HG03097 (cell line): ENCODE measurements around the gene BLACAT1.

ENCODE experiments used
- ATAC-seq: cut with Tn5 transposase; IDR thresholded peaks from one replicate; pipeline ENCODE4 v1.9.1; 2021; ENCODE audit not compliant: unreplicated experiment, low FRiP score

Gene BLACAT1

DNA sequence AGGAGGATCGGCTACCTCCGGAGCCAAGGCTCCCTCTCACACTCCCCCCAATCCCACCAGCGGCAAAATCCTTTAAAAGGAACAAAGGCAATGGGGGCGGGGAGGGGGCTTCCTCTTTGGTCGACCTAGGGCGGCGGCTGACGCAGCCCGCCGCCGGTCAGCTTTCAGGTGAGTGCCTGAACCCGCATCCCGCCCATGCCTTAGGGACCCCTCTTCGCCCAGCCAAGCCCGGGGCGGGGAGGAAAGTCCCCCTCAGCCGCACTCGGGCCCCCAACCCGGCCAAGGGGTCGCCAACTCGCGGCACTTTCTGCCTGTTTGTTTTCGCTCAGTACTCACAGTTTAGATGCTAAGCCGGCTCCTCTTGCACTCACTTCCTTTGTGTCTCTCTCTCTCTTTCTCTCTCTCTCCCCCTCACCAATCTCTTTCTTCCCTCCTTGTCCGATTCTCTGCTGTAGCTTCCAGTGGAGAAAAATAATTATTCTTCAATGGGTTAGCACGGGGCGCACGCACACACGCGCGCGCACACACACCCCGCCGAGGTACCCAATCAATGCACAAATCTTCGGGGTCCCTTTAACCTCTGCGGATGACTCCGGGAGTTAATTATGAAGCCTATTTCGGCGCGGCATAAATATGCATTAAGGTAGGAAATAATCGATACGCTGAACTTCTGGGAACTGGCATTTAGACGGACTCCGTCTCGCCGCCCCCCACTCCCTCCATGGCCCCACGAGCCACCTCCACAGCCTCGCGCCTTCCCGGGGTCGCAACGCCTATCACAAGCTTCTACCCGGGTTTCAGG lies at the start of gene BLACAT1:
Gene BLACAT1 (minus strand): TSS at position 465 of the 802 bp plus-strand sequence.
- no peak for ATAC-seq

DNA sequence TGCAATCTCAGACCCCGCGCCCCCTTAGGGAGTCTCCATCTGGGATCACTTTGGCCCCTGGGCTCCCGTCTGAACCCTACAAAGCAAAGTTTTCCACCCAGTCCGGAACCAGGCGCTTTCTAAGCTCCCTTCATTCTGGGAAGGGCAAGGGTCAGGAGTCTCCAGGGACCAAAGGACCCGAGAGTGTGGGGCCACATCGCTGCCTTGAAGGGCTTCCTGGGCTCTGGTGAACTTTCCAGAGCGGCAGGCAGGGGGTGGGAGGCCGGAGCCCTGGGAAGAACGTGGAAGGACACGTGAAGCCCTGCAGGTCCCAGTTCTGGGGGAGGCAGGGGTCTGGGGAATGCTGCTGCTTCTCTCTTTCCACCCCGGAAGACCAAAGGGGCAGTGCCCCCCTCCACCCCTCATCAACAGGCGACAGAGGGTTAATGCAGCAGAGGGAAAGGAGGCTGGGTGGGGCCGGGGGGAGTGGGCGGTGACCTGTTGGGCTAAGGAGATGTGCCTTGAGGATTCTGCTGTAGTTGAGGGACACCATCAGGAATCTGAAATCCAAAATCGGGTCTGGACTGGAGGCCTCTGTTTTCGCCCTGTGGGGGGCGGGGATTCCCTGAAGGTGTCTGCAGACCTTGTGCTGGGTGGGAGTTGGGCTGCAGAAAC lies 49.4 kb upstream of the BLACAT1 start:
- no peak for ATAC-seq

DNA sequence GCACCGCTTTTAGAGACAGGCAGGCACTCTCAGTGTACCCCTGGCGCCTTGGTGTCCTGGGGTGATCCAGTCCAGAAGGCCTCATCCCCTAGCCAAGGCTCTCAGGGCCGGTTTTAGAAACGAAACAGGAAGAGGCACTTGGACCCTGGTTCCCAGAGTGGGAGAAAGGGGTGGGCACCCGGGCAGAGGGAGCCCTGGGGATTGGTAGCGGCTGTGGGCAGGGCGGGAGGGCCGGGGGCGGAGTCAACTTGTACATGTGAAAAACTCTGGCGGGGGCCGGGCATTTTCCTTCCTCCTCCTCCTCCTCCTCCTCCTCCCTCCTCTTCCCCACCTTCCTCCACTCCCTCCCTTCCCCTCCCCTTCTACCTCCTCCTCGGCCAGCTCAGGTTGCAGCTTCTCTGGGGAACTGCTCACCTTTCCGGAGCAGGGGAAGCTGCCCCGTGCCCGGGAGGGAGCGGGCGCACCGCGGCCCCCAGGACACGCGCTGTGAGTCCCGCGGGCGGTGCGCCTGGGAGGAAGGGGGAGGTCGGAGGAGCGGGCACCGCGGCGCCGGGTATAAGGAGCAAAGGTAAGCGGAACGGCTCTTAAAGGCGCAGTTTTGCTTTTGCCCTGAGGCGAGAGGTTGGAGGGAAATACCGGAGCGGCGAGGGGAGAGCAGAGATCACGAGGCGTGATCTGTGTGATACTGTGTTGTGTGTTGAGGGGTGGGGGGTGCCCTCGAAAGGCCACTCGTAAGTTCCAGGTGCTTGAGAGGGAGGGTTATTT lies 48.6 kb upstream of the BLACAT1 start, which contains the start of gene CDK18:
Gene CDK18 (plus strand): TSS at position 359 of the 765 bp plus-strand sequence. CDS start 18,499 bp downstream, outside the sequence.
- no peak for ATAC-seq

DNA sequence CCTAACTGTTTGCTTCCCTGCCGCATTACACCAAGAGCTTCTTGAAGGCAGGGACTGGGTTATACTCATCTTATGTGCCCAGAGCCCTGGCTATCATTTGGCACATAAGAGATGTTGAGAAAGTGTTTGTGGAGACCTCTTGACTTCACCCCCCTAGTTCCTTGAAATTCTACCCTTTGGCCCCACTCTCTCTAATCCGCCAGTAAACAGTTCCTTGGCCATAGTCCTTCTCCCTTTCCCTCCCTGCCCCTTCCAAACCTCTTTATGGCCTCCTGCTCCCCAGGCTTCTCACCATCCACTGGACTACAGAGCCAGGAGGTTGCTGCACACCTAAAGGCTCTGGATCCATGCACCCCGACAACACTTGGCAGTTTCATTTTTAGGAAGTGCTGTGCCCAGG lies 47.1 kb upstream of the BLACAT1 start:
- no peak for ATAC-seq

DNA sequence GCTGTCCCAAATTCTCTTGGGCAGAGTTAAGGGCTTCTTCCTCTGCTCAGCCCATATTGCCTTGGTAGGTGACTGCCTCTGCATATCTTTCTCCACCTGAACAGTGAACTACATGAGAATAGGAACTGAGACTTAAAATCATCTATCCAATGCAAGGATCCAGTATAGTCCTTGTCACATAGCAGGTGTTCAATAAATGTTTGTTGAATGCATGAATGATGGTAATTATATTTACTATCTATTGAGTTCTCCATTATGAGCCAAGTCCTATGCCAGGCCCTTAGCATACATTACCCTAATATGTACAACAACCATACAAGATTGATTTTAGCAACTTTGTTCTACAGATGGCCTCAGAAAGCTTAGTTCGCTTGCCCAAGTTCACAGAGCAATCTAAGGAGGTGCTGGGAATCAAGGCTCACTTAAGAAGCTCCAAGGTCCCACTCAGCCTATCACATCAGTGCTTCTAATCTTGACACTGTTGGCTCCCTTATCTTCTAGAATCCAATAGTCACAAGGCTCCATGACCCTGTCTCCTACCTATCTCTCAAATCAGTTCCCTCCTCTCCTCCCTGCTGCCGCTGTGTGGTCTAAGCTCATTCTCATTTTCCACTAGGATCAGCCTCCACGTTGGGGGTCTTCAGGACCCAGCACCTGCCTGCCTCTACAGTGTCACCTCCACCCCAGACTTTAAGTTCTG lies 46.4 kb upstream of the BLACAT1 start:
- ATAC-seq: no peak

GRCh38 chr1:205500240-205501233 lies 44.7 kb upstream of the BLACAT1 start:
- ATAC-seq: no peak

GRCh38 chr1:205499789-205500188 lies 43.9 kb upstream of the BLACAT1 start:
- no peak for ATAC-seq

GRCh38 chr1:205497351-205497750 lies 41.5 kb upstream of the BLACAT1 start:
- no peak for ATAC-seq

- ATAC-seq: no peak
Measured at GRCh38 chr1:205496661-205497060, 40.8 kb upstream of the BLACAT1 start.

DNA sequence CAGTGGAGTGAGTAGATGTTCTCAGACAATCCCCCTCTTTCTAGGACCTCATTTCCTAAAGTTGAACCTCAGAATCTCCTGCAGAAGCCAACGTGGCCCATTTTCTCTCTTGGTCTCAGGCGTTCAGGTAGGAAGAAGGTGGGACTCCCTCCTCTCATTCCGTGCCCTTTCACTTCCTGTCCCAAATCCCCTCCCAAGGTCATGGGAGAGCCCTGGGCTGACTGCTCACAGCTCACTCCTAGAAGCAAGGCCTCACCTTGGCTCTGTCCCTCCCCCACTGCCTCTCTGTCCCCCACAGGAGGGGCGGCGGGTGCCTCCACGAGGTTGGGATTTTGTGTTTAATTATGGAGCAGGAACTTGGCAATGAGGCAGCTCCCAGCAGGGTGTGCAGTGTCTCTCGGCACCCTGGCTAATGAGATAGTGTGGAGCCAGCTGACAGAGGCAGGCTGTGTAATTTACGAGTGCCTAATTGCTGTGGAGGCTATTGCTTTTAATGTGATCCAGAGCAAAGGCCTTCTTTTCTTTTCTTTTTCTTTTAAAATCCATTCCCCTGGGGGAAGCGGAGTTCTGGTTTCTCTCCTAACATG lies 39.5 kb upstream of the BLACAT1 start:
- no peak for ATAC-seq

DNA sequence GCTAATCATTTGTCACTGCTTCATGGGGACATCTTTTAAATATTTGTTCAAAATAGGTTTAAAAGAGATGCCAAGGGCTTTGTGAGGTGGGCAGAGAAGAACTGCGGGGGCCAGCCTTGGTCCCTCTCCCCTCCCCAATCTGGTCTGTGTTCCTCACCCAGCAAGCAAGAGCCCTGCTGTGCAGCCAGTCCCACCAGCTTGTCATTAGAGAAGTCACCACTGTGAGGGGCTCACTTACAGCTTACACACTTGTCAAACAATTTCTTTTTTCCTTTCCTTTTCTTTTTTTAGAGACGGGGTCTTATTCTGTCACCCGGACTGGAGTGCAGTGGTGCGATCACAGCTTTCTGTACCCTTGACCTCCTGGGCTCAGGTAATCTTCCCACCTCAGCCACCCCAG lies 38.3 kb upstream of the BLACAT1 start:
- ATAC-seq: no peak

DNA sequence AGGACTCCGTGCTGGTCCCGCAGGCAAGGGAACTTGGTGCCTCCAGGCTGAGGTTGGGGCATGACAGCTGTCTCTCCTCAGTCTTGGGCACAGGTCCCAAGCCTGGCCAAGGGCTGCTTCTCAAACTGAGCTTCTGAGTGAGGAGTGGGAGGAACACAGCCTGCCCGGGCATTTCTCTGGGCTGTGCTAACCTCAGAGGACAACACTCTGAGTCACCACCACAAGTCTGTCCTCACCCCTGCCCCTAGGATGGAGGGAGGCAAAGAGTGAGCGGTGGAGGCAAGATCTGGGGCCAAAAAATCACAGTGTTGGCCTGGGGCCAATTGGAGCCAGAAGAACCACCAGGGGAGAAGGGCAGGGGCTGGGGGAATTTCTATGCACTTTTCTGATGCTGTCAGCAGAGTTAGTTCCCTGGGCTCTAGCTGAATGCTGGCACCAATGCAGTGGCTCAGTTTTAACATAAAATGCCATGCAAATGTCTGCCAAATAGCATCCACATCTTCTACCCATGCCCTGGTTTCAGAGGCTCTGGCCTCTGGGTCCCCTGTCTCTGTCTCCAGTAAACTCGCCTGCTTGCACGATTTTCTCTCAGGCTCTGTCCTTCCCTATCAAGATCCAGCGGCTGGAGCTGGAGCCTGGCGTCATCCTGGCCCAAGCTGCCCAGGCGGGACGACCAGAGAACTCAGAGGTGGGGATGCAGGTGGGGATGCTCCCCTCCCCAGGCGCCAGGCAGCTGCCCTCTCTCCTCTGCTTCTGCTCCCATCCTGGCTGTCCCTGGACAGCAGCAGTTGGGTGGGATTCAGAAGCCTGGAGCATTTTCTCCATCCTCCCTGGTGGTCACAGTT lies 37.6 kb upstream of the BLACAT1 start:
- ATAC-seq: no peak

DNA sequence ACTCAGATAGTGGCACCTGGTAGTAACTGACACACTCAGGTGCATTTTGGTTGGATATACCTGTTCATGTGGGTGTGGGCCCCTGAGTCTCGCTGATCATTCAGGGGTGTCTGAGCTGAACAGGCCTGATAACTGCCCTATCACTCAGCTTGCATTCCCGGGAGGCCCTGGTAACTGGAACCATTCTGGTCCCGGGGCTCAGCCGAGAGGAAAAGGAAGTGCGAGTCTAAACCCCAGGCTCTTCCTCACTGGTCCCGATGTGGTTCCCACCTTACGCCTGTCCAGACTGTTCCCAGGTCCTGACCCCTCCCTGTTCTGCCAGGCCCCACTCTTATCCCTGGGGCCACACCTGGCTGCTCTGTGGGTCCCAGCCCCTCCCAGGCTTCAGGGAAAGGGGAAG lies 36.9 kb upstream of the BLACAT1 start:
- ATAC-seq: no peak

DNA sequence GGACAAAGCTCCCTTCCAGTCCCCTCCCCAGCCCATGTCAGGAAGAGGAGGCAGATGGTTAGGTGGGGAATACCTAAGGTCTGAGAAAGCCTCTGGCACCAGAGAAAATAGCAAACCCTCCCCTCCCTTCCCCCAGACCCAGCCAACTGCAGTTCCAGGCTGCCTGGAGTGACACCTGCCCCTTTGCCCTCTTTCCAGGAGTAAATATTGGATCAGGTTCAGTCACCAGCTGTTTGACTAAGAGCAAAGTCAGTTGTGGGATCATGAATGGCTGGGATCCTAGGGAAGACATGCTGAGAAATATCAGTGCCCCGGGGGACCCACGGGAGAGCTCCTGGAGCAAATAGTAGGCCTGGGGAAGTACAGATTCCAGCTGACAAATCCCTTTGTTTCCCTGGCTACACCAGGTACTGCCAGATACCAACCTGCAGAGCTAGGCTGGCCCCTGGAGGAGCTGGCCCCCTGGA lies 36.4 kb upstream of the BLACAT1 start:
- ATAC-seq: no peak

- no peak for ATAC-seq
Measured at GRCh38 chr1:205491794-205492193, 35.9 kb upstream of the BLACAT1 start.

- no peak for ATAC-seq
Measured at GRCh38 chr1:205488074-205488723, 32.4 kb upstream of the BLACAT1 start.

GRCh38 chr1:205486258-205486657 lies 30.4 kb upstream of the BLACAT1 start:
- no peak for ATAC-seq
